OCI-LY1 (cell line): ENCODE measurements around the gene C1orf159.

Experiments used
- H2AFZ ChIP-seq: fragments of 200-600 bp; sonication (generic), shearing (Covaris generic); 2 replicates; pipeline ENCODE4 v1.6.0; 2014; ENCODE audit warnings: antibody characterized with exemption, mild to moderate bottlenecking, low read length
- H3F3A ChIP-seq: fragments of 200-600 bp; sonication (generic), shearing (Covaris generic); 2 replicates; pipeline ENCODE4 v1.6.0; 2014; ENCODE audit warnings: mild to moderate bottlenecking, antibody characterized with exemption, low read length, moderate library complexity; ENCODE audit not compliant: insufficient read depth
- H3K27ac ChIP-seq: fragments of 200-600 bp; sonication (generic); 2 replicates; pipeline ENCODE4 v1.5.1; 2014; ENCODE audit warnings: low read length, mixed run types, mild to moderate bottlenecking, low read depth; ENCODE audit not compliant: poor library complexity, severe bottlenecking
- H3K27me3 ChIP-seq: fragments of 200-600 bp; sonication (generic); 2 replicates; pipeline ENCODE4 v1.6.0; 2014; ENCODE audit warnings: antibody characterized with exemption, mild to moderate bottlenecking, low read length, moderate library complexity; ENCODE audit not compliant: insufficient read depth
- H3K36me3 ChIP-seq: fragments of 200-600 bp; sonication (generic); 2 replicates; pipeline ENCODE4 v1.6.1; 2014; ENCODE audit warnings: mild to moderate bottlenecking, antibody characterized with exemption, low read length, moderate library complexity, mixed read lengths; ENCODE audit not compliant: insufficient read depth
- H3K4me1 ChIP-seq: fragments of 200-600 bp; sonication (generic); 2 replicates; pipeline ENCODE4 v1.5.1; 2014; ENCODE audit warnings: mild to moderate bottlenecking, low read length, moderate library complexity; ENCODE audit not compliant: insufficient read depth, severe bottlenecking
- H3K4me2 ChIP-seq: fragments of 200-600 bp; sonication (generic), shearing (Covaris generic); 2 replicates; pipeline ENCODE4 v1.6.1; 2014; ENCODE audit warnings: low read length
- H3K4me3 ChIP-seq: fragments of 200-600 bp; sonication (generic); 2 replicates; pipeline ENCODE4 v1.5.1; 2014; ENCODE audit warnings: low read length, low read depth, mild to moderate bottlenecking, mixed read lengths; ENCODE audit not compliant: poor library complexity, severe bottlenecking
- H3K79me2 ChIP-seq: fragments of 200-600 bp; shearing (Covaris generic); 2 replicates; pipeline ENCODE4 v1.6.1; 2016; ENCODE audit warnings: mixed run types, low read length, mixed read lengths; ENCODE audit not compliant: insufficient read depth
- H3K9ac ChIP-seq: fragments of 200-600 bp; sonication (generic), shearing (Covaris generic); 2 replicates; pipeline ENCODE4 v1.6.1; 2014; ENCODE audit warnings: mild to moderate bottlenecking, low read length, mixed read lengths
- H3K9me2 ChIP-seq: fragments of 200-600 bp; sonication (generic), shearing (Covaris generic); 2 replicates; pipeline ENCODE4 v1.6.1; 2014; ENCODE audit warnings: low read depth, mild to moderate bottlenecking, low read length, mixed read lengths
- H3K9me3 ChIP-seq: fragments of 200-600 bp; shearing (Covaris generic); 2 replicates; pipeline ENCODE4 v1.6.1; 2014; ENCODE audit warnings: low read length, mixed read lengths
- H4K20me1 ChIP-seq: fragments of 200-600 bp; sonication (generic), shearing (Covaris generic); 2 replicates; pipeline ENCODE4 v1.6.0; 2016; ENCODE audit warnings: mild to moderate bottlenecking, low read length; ENCODE audit not compliant: insufficient read depth
- EZH2 ChIP-seq: fragments of 200-600 bp; sonication (generic), shearing (Covaris generic); IDR thresholded peaks from 2 replicates; pipeline ENCODE4 v1.8.0; 2017; ENCODE audit warnings: borderline replicate concordance, mixed run types, mild to moderate bottlenecking, antibody characterized with exemption, low read length, moderate library complexity, mixed read lengths
- TF ChIP-seq, protein P1 (sequence below): fragments of 200-600 bp; sonication (generic), shearing (Covaris generic); IDR thresholded peaks from 2 replicates; pipeline ENCODE4 v1.5.1; 2017; ENCODE audit warnings: mild to moderate bottlenecking, antibody characterized with exemption, low read length, moderate library complexity, mixed read lengths

Gene C1orf159

DNA sequence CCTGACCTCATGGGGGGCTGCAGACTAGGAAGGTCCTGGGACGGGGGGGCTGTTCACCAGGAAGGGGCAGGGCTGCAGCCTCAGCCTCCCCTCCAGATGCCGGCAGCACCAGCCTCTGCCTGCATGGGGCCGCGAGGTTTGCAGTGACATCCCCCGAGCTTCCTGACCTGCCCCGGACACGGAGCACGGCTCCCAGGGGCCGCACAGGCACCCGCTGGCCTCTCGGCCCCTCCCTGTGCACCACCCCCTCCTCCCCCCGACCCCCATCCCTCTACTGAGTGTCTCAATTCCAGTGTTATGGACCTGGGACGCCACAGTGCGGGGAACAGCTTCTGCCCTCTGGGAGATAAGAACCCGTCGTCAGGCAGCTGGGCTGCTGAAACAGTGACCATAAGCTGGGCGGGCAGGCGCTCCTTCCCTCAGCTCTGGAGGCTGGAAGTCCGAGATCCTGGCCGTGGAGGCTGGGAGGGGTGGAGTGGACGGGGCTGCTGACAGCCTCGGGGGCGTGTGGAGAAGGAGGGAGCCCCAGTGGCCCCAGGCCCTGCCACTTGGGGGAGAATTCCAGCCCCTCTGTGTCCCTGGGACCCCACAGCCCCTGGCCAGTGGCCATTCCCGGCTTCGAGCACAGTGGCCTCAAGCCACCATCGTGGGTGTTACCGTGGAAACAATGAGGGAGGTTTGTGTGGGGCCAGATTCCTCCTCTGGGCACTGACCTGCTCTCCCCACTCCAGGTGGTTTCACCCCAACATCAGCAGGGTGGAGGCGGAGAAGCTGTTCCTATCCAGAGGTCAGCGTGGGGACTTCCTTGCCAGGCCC is 53.3 kb downstream of the C1orf159 start:
- Histone ChIP-seq H3K27ac (no peak overlapping the region), H3K9me3 (no peaks in the 10 kb centered on the region), H3F3A (no peaks in the 10 kb centered on the region), H3K4me2 (no peak overlapping the region), H2AFZ (no peak overlapping the region), H3K4me3 (no peak overlapping the region), H4K20me1 (no peaks in the 10 kb centered on the region), H3K9me2 (no peaks in the 10 kb centered on the region), H3K27me3 (peaks cover 4% of the 10 kb centered on the region; the same call in 1 of the 2 replicates), H3K4me1 (peaks cover 4% of the 10 kb centered on the region), H3K36me3 (no peaks in the 10 kb centered on the region; the same call in 1 of the 2 replicates), H3K79me2 (no peaks in the 10 kb centered on the region), H3K9ac (no peak overlapping the region)
- TF ChIP-seq EZH2, result no peak
- TF ChIP-seq, protein P1, sequence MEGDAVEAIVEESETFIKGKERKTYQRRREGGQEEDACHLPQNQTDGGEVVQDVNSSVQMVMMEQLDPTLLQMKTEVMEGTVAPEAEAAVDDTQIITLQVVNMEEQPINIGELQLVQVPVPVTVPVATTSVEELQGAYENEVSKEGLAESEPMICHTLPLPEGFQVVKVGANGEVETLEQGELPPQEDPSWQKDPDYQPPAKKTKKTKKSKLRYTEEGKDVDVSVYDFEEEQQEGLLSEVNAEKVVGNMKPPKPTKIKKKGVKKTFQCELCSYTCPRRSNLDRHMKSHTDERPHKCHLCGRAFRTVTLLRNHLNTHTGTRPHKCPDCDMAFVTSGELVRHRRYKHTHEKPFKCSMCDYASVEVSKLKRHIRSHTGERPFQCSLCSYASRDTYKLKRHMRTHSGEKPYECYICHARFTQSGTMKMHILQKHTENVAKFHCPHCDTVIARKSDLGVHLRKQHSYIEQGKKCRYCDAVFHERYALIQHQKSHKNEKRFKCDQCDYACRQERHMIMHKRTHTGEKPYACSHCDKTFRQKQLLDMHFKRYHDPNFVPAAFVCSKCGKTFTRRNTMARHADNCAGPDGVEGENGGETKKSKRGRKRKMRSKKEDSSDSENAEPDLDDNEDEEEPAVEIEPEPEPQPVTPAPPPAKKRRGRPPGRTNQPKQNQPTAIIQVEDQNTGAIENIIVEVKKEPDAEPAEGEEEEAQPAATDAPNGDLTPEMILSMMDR, result no peak

DNA sequence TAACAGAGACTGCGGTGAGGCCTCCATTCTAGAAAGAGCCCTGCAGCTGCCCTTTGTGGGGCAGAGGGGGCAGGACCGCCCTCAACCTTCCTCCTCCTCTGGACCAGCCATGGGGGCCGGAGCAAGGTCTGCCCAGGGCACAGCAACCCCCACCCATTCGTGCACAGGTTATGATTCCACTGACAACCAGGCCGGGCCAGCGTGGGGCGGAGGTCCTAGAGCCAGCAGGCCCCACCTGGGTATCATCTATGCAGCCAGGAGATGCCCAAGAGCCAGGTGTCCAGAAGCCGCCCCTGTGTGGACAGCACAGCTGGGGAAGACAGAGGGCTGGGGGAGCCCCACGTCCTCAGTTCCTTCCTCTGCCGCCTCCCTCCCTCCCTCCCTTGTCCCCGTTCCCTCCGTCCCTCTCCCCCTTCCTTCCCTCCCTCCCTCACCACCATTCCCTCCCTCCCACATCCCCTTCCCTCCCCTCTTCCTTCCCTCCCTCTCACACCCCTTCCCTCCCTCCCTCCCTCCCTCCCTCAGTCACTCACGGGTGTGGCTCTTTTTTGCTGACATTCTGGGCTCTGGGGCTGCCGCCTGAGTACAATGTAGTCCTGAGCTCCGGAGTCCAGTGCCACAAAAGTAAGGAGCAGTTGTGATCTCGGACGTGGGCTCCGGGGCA is 54.1 kb downstream of the C1orf159 start:
- peaks cover 4% of the 10 kb centered on the region for H3K4me1 ChIP-seq
- H3K9ac ChIP-seq, result no peak overlapping the region
- no peak overlapping the region for H2AFZ ChIP-seq
- H3K27me3 ChIP-seq, result peaks cover 3% of the 10 kb centered on the region; the same call in 1 of the 2 replicates
- H3K4me3 ChIP-seq, result no peak overlapping the region
- no peaks in the 10 kb centered on the region for H3K79me2 ChIP-seq
- H3K9me2 ChIP-seq, result no peaks in the 10 kb centered on the region
- H3K36me3 ChIP-seq, result no peaks in the 10 kb centered on the region
- H4K20me1 ChIP-seq, result no peaks in the 10 kb centered on the region
- TF ChIP-seq, protein P1, result no peak
- no peak for TF ChIP-seq EZH2
- H3F3A ChIP-seq, result no peaks in the 10 kb centered on the region
- H3K27ac ChIP-seq, result no peak overlapping the region
- no peak overlapping the region for H3K4me2 ChIP-seq
- no peaks in the 10 kb centered on the region for H3K9me3 ChIP-seq

DNA sequence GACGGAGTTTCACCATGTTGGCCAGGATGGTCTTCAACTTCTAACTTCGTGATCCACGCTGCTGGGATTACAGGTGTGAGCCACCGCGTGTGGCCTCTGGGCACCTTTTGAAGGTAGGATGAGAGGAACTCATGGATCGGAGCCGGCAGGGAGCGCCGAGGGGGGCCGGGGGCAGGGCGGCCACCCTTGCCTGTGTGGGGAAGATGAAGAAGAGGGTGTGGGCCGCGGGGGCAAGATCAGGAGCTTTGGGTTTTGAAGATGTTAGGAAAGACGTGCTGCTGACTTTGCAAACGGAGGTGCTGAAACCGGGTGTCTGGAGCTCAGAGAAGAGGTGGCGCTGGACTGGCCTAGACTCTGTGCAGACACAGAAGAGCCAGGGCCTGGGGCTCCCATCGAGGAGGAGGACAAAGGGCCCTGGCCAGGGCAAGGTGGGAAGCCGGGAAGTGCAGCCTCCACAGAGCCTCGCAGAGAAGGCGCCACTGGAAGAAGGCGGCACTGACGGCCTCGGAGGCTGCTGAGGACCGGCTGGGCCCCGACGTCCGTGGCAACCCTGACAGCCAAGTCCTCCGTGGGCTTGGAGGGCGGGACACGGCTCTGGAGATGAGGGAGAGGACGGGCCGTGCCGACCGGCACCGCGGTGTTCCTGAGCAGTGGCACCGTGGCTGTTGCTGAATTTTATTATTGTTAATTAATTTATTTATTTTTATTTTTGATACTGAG is 55.4 kb downstream of the C1orf159 start:
- Histone ChIP-seq H3K9me3 (no peaks in the 10 kb centered on the region), H3F3A (no peaks in the 10 kb centered on the region), H3K27ac (no peak overlapping the region), H3K4me2 (no peak overlapping the region), H3K4me1 (peaks cover 4% of the 10 kb centered on the region), H3K36me3 (no peaks in the 10 kb centered on the region), H3K79me2 (no peaks in the 10 kb centered on the region), H3K27me3 (no peaks in the 10 kb centered on the region), H3K9ac (no peak overlapping the region), H3K4me3 (no peak overlapping the region), H3K9me2 (no peaks in the 10 kb centered on the region), H4K20me1 (no peaks in the 10 kb centered on the region), H2AFZ (no peak overlapping the region)
- TF ChIP-seq EZH2, result no peak
- TF ChIP-seq, protein P1, result no peak
